ENCODE measurements around the gene MLLT6.

DNA sequence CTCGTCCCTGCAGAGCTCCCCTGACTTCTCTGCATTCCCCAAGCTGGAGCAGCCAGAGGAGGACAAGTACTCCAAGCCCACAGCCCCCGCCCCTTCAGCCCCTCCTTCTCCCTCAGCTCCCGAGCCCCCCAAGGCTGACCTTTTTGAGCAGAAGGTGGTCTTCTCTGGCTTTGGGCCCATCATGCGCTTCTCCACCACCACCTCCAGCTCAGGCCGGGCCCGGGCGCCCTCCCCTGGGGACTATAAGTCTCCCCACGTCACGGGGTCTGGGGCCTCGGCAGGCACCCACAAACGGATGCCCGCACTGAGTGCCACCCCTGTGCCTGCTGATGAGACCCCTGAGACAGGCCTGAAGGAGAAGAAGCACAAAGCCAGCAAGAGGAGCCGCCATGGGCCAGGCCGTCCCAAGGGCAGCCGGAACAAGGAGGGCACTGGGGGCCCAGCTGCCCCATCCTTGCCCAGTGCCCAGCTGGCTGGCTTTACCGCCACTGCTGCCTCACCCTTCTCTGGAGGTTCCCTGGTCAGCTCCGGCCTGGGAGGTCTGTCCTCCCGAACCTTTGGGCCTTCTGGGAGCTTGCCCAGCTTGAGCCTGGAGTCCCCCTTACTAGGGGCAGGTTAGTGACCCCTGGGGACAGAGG is 11.4 kb downstream of the MLLT6 start:
- no peak for TF ChIP-seq POLR2AphosphoS5 (IDR thresholded peaks at IDR 0.05; ENCODE audit: borderline replicate concordance, low read depth, low read length)
- TF ChIP-seq EZH2 (IDR thresholded peaks at IDR 0.05), result no peak
- no peak for TF ChIP-seq FOXP2 (optimal IDR thresholded peaks at IDR 0.05; ENCODE audit: control extremely low read depth, extremely low read length, insufficient read depth)

Measured in SK-N-MC (cell line).